Fibroblast of villous mesenchyme (primary cell): ENCODE results near the gene TTLL5. TPM values are rescaled to one million over a fixed set of nuclear protein-coding genes. Genes with fewer than 3 reads are reported as not detected.

Experiments used
- DNase-seq: peaks from one replicate; pipeline ENCODE4 v3.0.0-alpha.2; 2010; ENCODE audit warnings: low read depth
- H3K4me3 ChIP-seq: 2 replicates; pipeline ENCODE4 v1.5.1; 2011; ENCODE audit warnings: low read depth, mild to moderate bottlenecking, low read length
- CTCF ChIP-seq: IDR thresholded peaks from 2 replicates; pipeline ENCODE4 v1.5.1; 2012; ENCODE audit warnings: low read depth, mild to moderate bottlenecking, low read length; ENCODE audit not compliant: insufficient read depth
- total RNA-seq: library from RNA; depleted of rRNA; stranded (reverse); fragments of >200 nt; gene quantifications from 2 replicates; pipeline ENCODE4 v1.2.3, GENCODE V29; 2012

TTLL5 gene
- total RNA-seq, 1 donor, result 33.7 TPM

GRCh38 chr14:75941030-75941429 is 280.0 kb downstream of the TTLL5 start:
- TF ChIP-seq CTCF, result no peak
- H3K4me3 ChIP-seq, result no peak overlapping the region
- DNase-seq, result no peak

- DNase-seq, result no peak
- no peak for TF ChIP-seq CTCF
- H3K4me3 ChIP-seq, result no peak overlapping the region
Observed at GRCh38 chr14:75944607-75945241, 283.7 kb downstream of the TTLL5 start.

- DNase-seq, result no peak
- TF ChIP-seq CTCF, result no peak
- H3K4me3 ChIP-seq, result no peak overlapping the region
Observed at GRCh38 chr14:75946785-75947184, 285.7 kb downstream of the TTLL5 start.

- no peak for DNase-seq
- TF ChIP-seq CTCF, result no peak
Observed at GRCh38 chr14:75952489-75952888, 291.4 kb downstream of the TTLL5 start.

GRCh38 chr14:75959031-75959430 is 298.0 kb downstream of the TTLL5 start:
- H3K4me3 ChIP-seq, result no peak overlapping the region
- TF ChIP-seq CTCF, result no peak
- DNase-seq, result no peak

More at GRCh38 chr14:75952489-75952888, 291.4 kb downstream of the TTLL5 start:
- no peak overlapping the region for H3K4me3 ChIP-seq

- TF ChIP-seq CTCF, result no peak
- DNase-seq, result no peak
- H3K4me3 ChIP-seq, result no peak overlapping the region
Observed at GRCh38 chr14:75960231-75960630, 299.2 kb downstream of the TTLL5 start.

- no peak for TF ChIP-seq CTCF
- H3K4me3 ChIP-seq, result no peak overlapping the region
Observed at GRCh38 chr14:75961662-75962061, 300.6 kb downstream of the TTLL5 start.

More at GRCh38 chr14:75961662-75962061, 300.6 kb downstream of the TTLL5 start:
- DNase-seq, result no peak
